Mononuclear cell (primary cell): ENCODE results near the gene WDR27. TPM values are rescaled to one million over a fixed set of nuclear protein-coding genes. Genes with fewer than 3 reads are reported as not detected.
"Not testable (repeated sequence)": the region's sequence is repeated elsewhere in the genome, so short reads cannot be mapped to it uniquely, and the experiment has no call there.

Experiments
- H3K27me3 ChIP-seq: 2 replicates; pipeline ENCODE4 v1.6.0; 2011; ENCODE audit warnings: low read length, control low read depth; ENCODE audit not compliant: insufficient read depth
- H3K4me1 ChIP-seq: 2 replicates; pipeline ENCODE4 v1.5.1; 2011; ENCODE audit warnings: mild to moderate bottlenecking, low read length, control low read depth; ENCODE audit not compliant: insufficient read depth
- H3K4me3 ChIP-seq: 2 replicates; pipeline ENCODE4 v1.5.1; 2011; ENCODE audit warnings: mild to moderate bottlenecking, low read length, moderate library complexity
- H3K9me3 ChIP-seq: 2 replicates; pipeline ENCODE4 v1.5.1; 2011; ENCODE audit warnings: low read depth, mild to moderate bottlenecking, control low read depth, low read length
- total RNA-seq: library from RNA; depleted of rRNA; stranded (reverse); fragments of >200 nt; gene quantifications from one replicate; pipeline ENCODE4 v1.2.3, GENCODE V29; 2012

Gene WDR27
- total RNA-seq, 1 donor = 8.3 TPM

DNA sequence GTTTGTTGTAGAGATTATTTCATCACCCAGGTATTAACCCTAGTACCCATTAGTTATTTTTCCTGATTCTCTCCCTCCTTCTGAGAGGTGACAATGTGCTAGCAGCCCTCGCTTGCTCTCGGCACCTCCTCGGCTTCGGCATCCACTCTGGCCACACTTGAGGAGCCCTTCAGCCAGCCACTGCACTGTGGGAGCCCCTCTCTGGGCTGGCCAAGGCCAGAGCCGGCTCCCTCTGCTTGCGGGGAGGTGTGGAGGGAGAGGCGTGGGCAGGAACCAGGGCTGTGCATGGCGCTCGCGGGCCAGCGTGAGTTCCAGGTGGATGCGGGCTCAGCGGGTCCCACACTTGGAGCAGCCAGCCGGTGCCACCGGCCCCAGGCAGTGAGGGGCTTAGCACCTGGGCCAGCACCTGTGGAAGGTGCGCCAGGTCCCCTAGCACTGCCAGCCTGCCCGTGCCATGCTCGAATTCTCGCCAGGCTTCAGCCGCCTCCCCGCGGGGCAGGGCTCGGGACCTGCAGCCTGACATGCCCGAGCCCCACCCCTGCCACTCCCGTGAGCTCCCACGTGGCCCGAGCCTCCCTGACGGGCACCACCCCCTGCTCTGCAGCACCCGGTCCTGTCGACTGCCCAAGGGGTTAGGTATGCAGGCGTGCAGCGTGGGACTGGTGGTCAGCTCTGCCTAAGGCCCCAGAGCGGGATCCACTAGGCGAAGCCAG is 221.9 kb downstream of the WDR27 start:
- Histone ChIP-seq H3K27me3 (no peaks in the 10 kb centered on the region), H3K9me3 (peaks cover 10% of the 10 kb centered on the region), H3K4me1 (no peaks in the 10 kb centered on the region), H3K4me3 (no peak overlapping the region)

- no peaks in the 10 kb centered on the region for H3K4me1 ChIP-seq
- H3K27me3 ChIP-seq = no peaks in the 10 kb centered on the region
- H3K4me3 ChIP-seq = no peak overlapping the region
- peaks cover 8% of the 10 kb centered on the region for H3K9me3 ChIP-seq
Measured at GRCh38 chr6:169474362-169474761, 227.5 kb downstream of the WDR27 start.

DNA sequence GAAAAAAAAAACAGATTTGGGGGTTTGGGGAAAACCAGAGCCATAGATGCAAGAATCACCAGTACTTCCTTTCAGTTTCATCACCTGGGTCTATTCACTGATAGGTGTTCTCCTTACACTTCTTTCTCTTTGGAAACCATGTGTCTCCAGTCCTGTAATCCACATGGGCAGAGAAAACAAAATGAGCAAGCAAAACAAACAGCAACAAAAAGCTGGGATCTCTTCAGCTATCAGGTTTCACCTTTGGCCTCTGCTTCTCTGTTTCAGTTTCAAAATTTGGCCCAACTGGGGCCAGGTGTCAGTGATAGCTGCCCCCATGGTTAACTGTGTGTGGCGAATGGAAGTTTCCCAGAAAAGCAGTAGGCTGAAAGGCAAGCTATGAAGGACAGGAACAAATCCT is 228.2 kb downstream of the WDR27 start:
- H3K9me3 ChIP-seq = peaks cover 10% of the 10 kb centered on the region
- H3K4me3 ChIP-seq = no peak overlapping the region
- no peaks in the 10 kb centered on the region for H3K4me1 ChIP-seq
- no peaks in the 10 kb centered on the region for H3K27me3 ChIP-seq

DNA sequence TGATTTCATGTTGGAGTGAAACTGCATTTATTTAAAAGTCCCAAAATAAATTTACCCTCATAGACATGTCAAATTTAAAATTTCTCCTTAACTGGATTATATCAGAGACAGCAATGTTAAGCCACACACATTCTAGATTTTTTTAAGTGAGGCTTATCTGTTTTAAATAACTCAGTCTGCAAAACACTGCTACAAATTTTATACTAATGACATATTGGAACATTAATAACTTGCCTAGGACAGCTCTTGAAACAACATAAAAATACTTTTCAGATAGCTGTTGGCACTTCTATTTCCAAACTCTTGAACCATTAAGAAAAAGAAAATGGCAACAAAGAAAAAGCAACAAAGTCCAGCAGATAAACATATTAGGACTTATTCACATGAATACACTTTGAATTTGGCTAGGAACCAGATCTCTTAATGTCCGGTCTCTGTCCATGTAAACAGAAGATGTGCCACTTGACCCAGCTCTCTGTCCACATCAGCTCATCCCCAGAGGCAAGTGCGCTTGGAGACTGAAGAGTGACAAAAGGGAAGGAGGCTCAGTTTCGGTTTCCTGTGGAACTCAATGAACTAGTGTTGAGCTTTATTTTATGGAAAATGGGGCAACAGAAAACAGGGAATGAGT is 228.9 kb downstream of the WDR27 start:
- Histone ChIP-seq H3K4me1 (no peaks in the 10 kb centered on the region), H3K4me3 (no peak overlapping the region), H3K27me3 (no peaks in the 10 kb centered on the region), H3K9me3 (peaks cover 18% of the 10 kb centered on the region)

GRCh38 chr6:169470790-169471189 is 231.0 kb downstream of the WDR27 start:
- H3K9me3 ChIP-seq = peaks cover 18% of the 10 kb centered on the region
- no peak overlapping the region for H3K4me3 ChIP-seq
- no peaks in the 10 kb centered on the region for H3K27me3 ChIP-seq
- H3K4me1 ChIP-seq = no peaks in the 10 kb centered on the region

GRCh38 chr6:169469028-169469427 is 232.8 kb downstream of the WDR27 start:
- Histone ChIP-seq H3K4me1 (no peaks in the 10 kb centered on the region), H3K9me3 (peaks cover 17% of the 10 kb centered on the region), H3K4me3 (no peak overlapping the region), H3K27me3 (no peaks in the 10 kb centered on the region)

GRCh38 chr6:169467755-169468154 is 234.1 kb downstream of the WDR27 start:
- not testable (repeated sequence) for H3K9me3 ChIP-seq, H3K27me3 ChIP-seq, H3K4me3 ChIP-seq, H3K4me1 ChIP-seq

- H3K27me3 ChIP-seq, H3K4me3 ChIP-seq, H3K4me1 ChIP-seq: not testable (repeated sequence)
- H3K9me3 ChIP-seq = peaks cover 11% of the 10 kb centered on the region
Measured at GRCh38 chr6:169466256-169466655, 235.6 kb downstream of the WDR27 start.

DNA sequence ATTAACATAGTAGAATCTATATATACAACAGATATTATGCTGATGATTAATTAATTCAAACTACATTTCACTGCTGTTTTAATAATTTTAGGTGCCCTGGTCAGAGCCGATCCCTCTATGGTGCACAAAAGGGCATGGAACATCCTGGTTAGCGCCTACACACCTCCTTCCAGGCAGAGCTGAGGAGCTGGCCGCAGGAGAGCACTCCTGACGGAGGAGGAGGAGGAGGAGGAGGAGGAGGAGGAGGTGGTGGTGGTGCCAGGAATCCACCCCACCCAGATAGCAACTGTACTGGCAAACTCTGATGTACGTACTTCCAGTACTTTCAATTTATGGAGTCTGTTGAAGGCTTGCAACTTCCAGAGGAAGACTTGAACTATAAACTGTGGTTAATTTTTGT is 244.1 kb downstream of the WDR27 start:
- Histone ChIP-seq H3K4me1 (no peaks in the 10 kb centered on the region), H3K27me3 (no peaks in the 10 kb centered on the region), H3K9me3 (peaks cover 4% of the 10 kb centered on the region), H3K4me3 (no peak overlapping the region)

GRCh38 chr6:169456840-169457239 is 245.0 kb downstream of the WDR27 start:
- Histone ChIP-seq H3K4me3 (no peak overlapping the region), H3K4me1 (no peaks in the 10 kb centered on the region), H3K9me3 (peaks cover 4% of the 10 kb centered on the region), H3K27me3 (no peaks in the 10 kb centered on the region)

DNA sequence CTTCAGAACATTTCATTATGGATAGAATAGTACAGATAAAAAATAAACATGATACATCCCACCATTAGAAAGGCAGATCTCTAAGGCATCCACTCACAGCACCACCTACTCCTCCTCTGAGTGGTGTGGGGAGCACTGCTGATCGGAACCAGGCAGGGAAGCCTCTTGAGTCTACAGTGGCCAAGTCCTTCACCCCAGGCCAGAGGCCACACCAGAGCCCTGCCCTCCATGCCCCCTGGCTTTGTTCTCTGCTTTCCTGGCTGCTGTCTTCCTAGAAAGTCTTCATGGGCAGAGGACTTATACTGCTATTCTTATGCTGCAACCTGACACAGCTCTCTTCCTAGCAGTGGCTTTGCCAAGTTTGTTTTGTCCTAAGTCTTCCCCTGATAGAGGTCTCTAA is 246.4 kb downstream of the WDR27 start:
- Histone ChIP-seq H3K27me3 (no peaks in the 10 kb centered on the region), H3K4me1 (no peaks in the 10 kb centered on the region), H3K4me3 (no peak overlapping the region), H3K9me3 (no peaks in the 10 kb centered on the region)

- H3K9me3 ChIP-seq = no peaks in the 10 kb centered on the region
- H3K4me1 ChIP-seq = no peaks in the 10 kb centered on the region
- no peaks in the 10 kb centered on the region for H3K27me3 ChIP-seq
- H3K4me3 ChIP-seq = no peak overlapping the region
Measured at GRCh38 chr6:169454872-169455204, 247.0 kb downstream of the WDR27 start.

GRCh38 chr6:169454204-169454871 is 247.5 kb downstream of the WDR27 start:
- no peak overlapping the region for H3K4me3 ChIP-seq
- no peaks in the 10 kb centered on the region for H3K27me3 ChIP-seq
- H3K9me3 ChIP-seq = no peaks in the 10 kb centered on the region
- no peaks in the 10 kb centered on the region for H3K4me1 ChIP-seq

GRCh38 chr6:169452869-169453620 is 248.8 kb downstream of the WDR27 start:
- no peak overlapping the region for H3K4me3 ChIP-seq
- H3K27me3 ChIP-seq = no peaks in the 10 kb centered on the region
- no peaks in the 10 kb centered on the region for H3K9me3 ChIP-seq
- no peaks in the 10 kb centered on the region for H3K4me1 ChIP-seq

DNA sequence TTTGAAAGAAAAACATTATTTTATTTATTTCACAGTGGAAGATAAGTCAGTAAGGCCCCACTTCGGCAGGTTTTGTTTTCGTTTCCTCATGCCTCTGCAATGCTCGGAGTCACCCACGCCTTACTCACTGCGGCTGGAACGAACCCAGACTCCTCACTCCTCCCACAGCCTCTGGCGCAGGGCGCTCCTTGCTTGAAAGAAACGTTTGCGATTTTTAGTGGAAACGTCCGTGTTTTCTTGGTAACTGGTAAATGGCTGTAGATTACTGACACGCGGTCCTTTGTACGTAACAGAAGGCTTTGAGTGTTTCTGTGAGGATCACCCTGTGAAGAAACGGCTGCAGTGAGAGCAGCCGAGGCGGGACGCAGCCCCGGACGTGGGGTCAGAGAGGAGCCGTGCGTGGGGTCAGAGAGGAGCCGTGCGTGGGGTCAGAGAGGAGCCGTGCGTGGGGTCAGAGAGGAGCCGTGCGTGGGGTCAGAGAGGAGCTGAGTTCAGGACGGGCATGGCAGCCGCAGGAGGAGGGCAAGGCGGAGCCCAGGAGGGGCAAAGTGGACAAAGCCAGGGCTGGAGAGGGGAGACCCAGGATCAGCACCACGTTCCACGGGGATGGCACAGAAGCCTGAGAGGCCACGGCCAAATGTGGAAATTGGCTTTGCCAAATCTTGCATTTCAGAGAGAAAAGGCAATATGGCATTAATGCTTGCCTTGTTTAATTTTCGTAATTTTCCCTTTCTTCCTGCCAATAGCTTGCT is 249.5 kb downstream of the WDR27 start:
- H3K4me3 ChIP-seq = no peak overlapping the region
- H3K27me3 ChIP-seq = no peaks in the 10 kb centered on the region
- H3K9me3 ChIP-seq = no peaks in the 10 kb centered on the region
- no peaks in the 10 kb centered on the region for H3K4me1 ChIP-seq
